ENCODE data around the gene HSFX3.
"Not testable (repeated sequence)": the region's sequence is repeated elsewhere in the genome, so short reads cannot be mapped to it uniquely, and the experiment has no call there.

The HSFX3 gene

GRCh38 chrX:149541521-149542047 is 8.1 kb downstream of the HSFX3 start:
- no peak for DNase-seq

- DNase-seq: peak; percentile 94
Observed at GRCh38 chrX:149540621-149541520, 8.9 kb downstream of the HSFX3 start, which contains the start of gene EOLA1. Gene EOLA1, plus strand, starts transcription at chrX:149541012. Its CDS starts 4,619 bp downstream, at chrX:149545631.

- peak; percentile 93 for DNase-seq
Observed at GRCh38 chrX:149540131-149540620, 9.5 kb downstream of the HSFX3 start.

- DNase-seq: peak; percentile 94
Observed at GRCh38 chrX:149539283-149540130, 10.2 kb downstream of the HSFX3 start.

GRCh38 chrX:149537474-149537873 is 12.2 kb downstream of the HSFX3 start:
- not testable (repeated sequence) for DNase-seq

GRCh38 chrX:149534926-149535602 is 14.7 kb downstream of the HSFX3 start:
- DNase-seq: not testable (repeated sequence)

GRCh38 chrX:149533999-149534398 is 15.7 kb downstream of the HSFX3 start:
- DNase-seq: not testable (repeated sequence)

GRCh38 chrX:149532868-149533267 is 16.9 kb downstream of the HSFX3 start:
- not testable (repeated sequence) for DNase-seq

- no peak for DNase-seq
Observed at GRCh38 chrX:149531599-149531998, 18.1 kb downstream of the HSFX3 start.

GRCh38 chrX:149528381-149528780 is 21.3 kb downstream of the HSFX3 start:
- no peak for DNase-seq

- DNase-seq: peak; percentile 21
Observed at GRCh38 chrX:149527705-149528104, 22.0 kb downstream of the HSFX3 start.

- DNase-seq: not testable (repeated sequence)
Observed at GRCh38 chrX:149526318-149527033, 23.2 kb downstream of the HSFX3 start.

- not testable (repeated sequence) for DNase-seq
Observed at GRCh38 chrX:149525903-149526302, 23.8 kb downstream of the HSFX3 start.

- DNase-seq: peak; percentile 63
Observed at GRCh38 chrX:149525389-149525788, 24.3 kb downstream of the HSFX3 start.

GRCh38 chrX:149522916-149523315 is 26.8 kb downstream of the HSFX3 start:
- no peak for DNase-seq

GRCh38 chrX:149521438-149521837 is 28.3 kb downstream of the HSFX3 start:
- no peak for DNase-seq

GRCh38 chrX:149520636-149521277 is 29.0 kb downstream of the HSFX3 start:
- not testable (repeated sequence) for DNase-seq

- DNase-seq: no peak
Observed at GRCh38 chrX:149518236-149518635, 31.5 kb downstream of the HSFX3 start.

GRCh38 chrX:149517308-149517707 is 32.4 kb downstream of the HSFX3 start:
- no peak for DNase-seq

- no peak for DNase-seq
Observed at GRCh38 chrX:149516604-149517003, 33.1 kb downstream of the HSFX3 start.

All from fibroblast of skin of scalp (primary cell).